Erythroblast (primary cell): ENCODE data around the gene RC3H1.

Experiments
- GATA1 ChIP-seq: IDR thresholded peaks from 2 replicates; pipeline ENCODE4 v1.6.1; 2011; ENCODE audit warnings: low read depth, mild to moderate bottlenecking, control low read depth, low read length, moderate library complexity
- POLR2A ChIP-seq: IDR thresholded peaks from 2 replicates; pipeline ENCODE4 v1.6.1; 2011; ENCODE audit warnings: mild to moderate bottlenecking, low read length

- TF ChIP-seq POLR2A (no peak), GATA1 (no peak)
These were observed 26.7 kb downstream of the RC3H1 start for GRCh38 chr1:173995475-173995874.
